Measurements from ENCODE around the gene ALKBH3.

GRCh38 chr11:43927925-43928707, 47.5 kb downstream of the ALKBH3 start:
- no peak for TF ChIP-seq FOXJ3 (CRISPR knock-in tag; IDR thresholded peaks at IDR 0.05)
- TF ChIP-seq CTCF (IDR thresholded peaks at IDR 0.05): no peak
- TF ChIP-seq MXI1 (IDR thresholded peaks at IDR 0.05; ENCODE audit: low read depth, low read length): no peak
- no peak for TF ChIP-seq RFX5 (IDR thresholded peaks at IDR 0.05; ENCODE audit: low read length)
- no peak for TF ChIP-seq POLR2AphosphoS5 (IDR thresholded peaks at IDR 0.05; ENCODE audit: low read depth, low read length)
- no peak for TF ChIP-seq EP300 (IDR thresholded peaks at IDR 0.05; ENCODE audit: borderline replicate concordance in 1 of 2, low read depth in 1 of 2, low read length in 1 of 2)
- TF ChIP-seq EZH2phosphoT487 (IDR thresholded peaks at IDR 0.05; ENCODE audit: borderline replicate concordance, low read depth): no peak
- no peak for TF ChIP-seq GABPA (IDR thresholded peaks at IDR 0.05; ENCODE audit: low read depth)
- TF ChIP-seq, protein P1, sequence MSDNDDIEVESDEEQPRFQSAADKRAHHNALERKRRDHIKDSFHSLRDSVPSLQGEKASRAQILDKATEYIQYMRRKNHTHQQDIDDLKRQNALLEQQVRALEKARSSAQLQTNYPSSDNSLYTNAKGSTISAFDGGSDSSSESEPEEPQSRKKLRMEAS (IDR thresholded peaks at IDR 0.05; ENCODE audit: low read depth): no peak
- no peak for TF ChIP-seq CHD2 (IDR thresholded peaks at IDR 0.05; ENCODE audit: low read length, partially characterized antibody)
- TF ChIP-seq RCOR1 (IDR thresholded peaks at IDR 0.05; ENCODE audit: low read length): no peak
- TF ChIP-seq, protein P2, sequence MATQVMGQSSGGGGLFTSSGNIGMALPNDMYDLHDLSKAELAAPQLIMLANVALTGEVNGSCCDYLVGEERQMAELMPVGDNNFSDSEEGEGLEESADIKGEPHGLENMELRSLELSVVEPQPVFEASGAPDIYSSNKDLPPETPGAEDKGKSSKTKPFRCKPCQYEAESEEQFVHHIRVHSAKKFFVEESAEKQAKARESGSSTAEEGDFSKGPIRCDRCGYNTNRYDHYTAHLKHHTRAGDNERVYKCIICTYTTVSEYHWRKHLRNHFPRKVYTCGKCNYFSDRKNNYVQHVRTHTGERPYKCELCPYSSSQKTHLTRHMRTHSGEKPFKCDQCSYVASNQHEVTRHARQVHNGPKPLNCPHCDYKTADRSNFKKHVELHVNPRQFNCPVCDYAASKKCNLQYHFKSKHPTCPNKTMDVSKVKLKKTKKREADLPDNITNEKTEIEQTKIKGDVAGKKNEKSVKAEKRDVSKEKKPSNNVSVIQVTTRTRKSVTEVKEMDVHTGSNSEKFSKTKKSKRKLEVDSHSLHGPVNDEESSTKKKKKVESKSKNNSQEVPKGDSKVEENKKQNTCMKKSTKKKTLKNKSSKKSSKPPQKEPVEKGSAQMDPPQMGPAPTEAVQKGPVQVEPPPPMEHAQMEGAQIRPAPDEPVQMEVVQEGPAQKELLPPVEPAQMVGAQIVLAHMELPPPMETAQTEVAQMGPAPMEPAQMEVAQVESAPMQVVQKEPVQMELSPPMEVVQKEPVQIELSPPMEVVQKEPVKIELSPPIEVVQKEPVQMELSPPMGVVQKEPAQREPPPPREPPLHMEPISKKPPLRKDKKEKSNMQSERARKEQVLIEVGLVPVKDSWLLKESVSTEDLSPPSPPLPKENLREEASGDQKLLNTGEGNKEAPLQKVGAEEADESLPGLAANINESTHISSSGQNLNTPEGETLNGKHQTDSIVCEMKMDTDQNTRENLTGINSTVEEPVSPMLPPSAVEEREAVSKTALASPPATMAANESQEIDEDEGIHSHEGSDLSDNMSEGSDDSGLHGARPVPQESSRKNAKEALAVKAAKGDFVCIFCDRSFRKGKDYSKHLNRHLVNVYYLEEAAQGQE (IDR thresholded peaks at IDR 0.05; ENCODE audit: low read depth, low read length): no peak
- TF ChIP-seq, protein P3, sequence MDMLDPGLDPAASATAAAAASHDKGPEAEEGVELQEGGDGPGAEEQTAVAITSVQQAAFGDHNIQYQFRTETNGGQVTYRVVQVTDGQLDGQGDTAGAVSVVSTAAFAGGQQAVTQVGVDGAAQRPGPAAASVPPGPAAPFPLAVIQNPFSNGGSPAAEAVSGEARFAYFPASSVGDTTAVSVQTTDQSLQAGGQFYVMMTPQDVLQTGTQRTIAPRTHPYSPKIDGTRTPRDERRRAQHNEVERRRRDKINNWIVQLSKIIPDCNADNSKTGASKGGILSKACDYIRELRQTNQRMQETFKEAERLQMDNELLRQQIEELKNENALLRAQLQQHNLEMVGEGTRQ (IDR thresholded peaks at IDR 0.05; ENCODE audit: borderline replicate concordance, low read depth, low read length): no peak
- TF ChIP-seq SMC3 (IDR thresholded peaks at IDR 0.05; ENCODE audit: low read depth, low read length): no peak

Data from SK-N-SH (cell line).